SK-N-SH (cell line): ENCODE measurements around the gene MAN2A1. TPM values are rescaled to one million over a fixed set of nuclear protein-coding genes. Genes with fewer than 3 reads are reported as not detected.

Experiments used
- CTCF ChIA-PET: fragments of 300-600, 350-600 bp; formaldehyde crosslinking; extraction: SDS; loops from one replicate; lab custom pipeline; 2021; lab: Yijun Ruan, JAX
- POLR2A ChIA-PET: fragments of 350-600 bp; sonication (Branson Sonifier 250); formaldehyde crosslinking; extraction: SDS; loops from one replicate; lab custom pipeline; 2020; ENCODE audit warnings: antibody characterized with exemption, inconsistent platforms; lab: Yijun Ruan, JAX
- DNase-seq: peaks from one replicate; pipeline ENCODE4 v3.0.0; 2012
- H2AFZ ChIP-seq: fragments of 200-600 bp; sonication (generic); 2 replicates; pipeline ENCODE4 v1.8.1; 2016; ENCODE audit warnings: antibody characterized with exemption, mild to moderate bottlenecking, low read depth
- H3F3A ChIP-seq: fragments of 200-600 bp; sonication (generic); replicated peaks from 2 replicates; pipeline ENCODE3; 2016; ENCODE audit warnings: antibody characterized with exemption, mild to moderate bottlenecking; ENCODE audit not compliant: insufficient read depth
- H3K27ac ChIP-seq, 2 experiments: fragments of 200-500 bp in 1 of 2; fragments of 200-600 bp in 1 of 2; sonication (Bioruptor generic) in 1 of 2; sonication (generic), shearing (Covaris generic) in 1 of 2; 2 replicates each; pipeline versions ENCODE4 v1.5.1 to v1.6.1; 2014 to 2016; ENCODE audit warnings: low read depth in 2 of 2, inconsistent platforms in 1 of 2, low read length in 1 of 2, mild to moderate bottlenecking in 1 of 2, mixed read lengths in 1 of 2
- H3K27me3 ChIP-seq: fragments of 200-600 bp; sonication (generic), shearing (Covaris generic); 2 replicates; pipeline ENCODE4 v1.6.1; 2016; ENCODE audit warnings: mixed run types; ENCODE audit not compliant: insufficient read depth
- H3K36me3 ChIP-seq, 2 experiments: fragments of 200-500 bp in 1 of 2; fragments of 200-600 bp in 1 of 2; sonication (Bioruptor generic) in 1 of 2; sonication (generic) in 1 of 2; replicated peaks in 1 of 2; 2 replicates each; pipeline versions ENCODE3 to v1.5.1; 2014 to 2016; ENCODE audit warnings: low read length in 1 of 2, mild to moderate bottlenecking in 1 of 2; ENCODE audit not compliant: insufficient read depth in 2 of 2, control insufficient read depth in 1 of 2
- H3K4me1 ChIP-seq, 2 experiments: fragments of 200-500 bp in 1 of 2; fragments of 200-600 bp in 1 of 2; sonication (Bioruptor generic) in 1 of 2; sonication (generic), shearing (Covaris generic) in 1 of 2; 2 replicates each; pipeline versions ENCODE4 v1.5.1 to v1.6.1; 2014 to 2016; ENCODE audit warnings: low read depth in 1 of 2, low read length in 1 of 2, mixed run types in 1 of 2; ENCODE audit not compliant: insufficient read depth in 2 of 2, control insufficient read depth in 1 of 2
- H3K4me2 ChIP-seq: fragments of 200-600 bp; sonication (generic), shearing (Covaris generic); 2 replicates; pipeline ENCODE4 v1.6.1; 2017; ENCODE audit warnings: mixed run types
- H3K4me3 ChIP-seq, 2 experiments: fragments of 200-500 bp in 1 of 2; fragments of 200-600 bp in 1 of 2; sonication (Bioruptor generic) in 1 of 2; sonication (generic), shearing (Covaris generic) in 1 of 2; 2 replicates each; pipeline versions ENCODE4 v1.5.1 to v1.8.1; 2014 to 2016; ENCODE audit warnings: low read depth in 2 of 2, inconsistent platforms in 1 of 2, low read length in 1 of 2, mild to moderate bottlenecking in 1 of 2, mixed read lengths in 1 of 2, moderate library complexity in 1 of 2
- H3K79me2 ChIP-seq: fragments of 200-600 bp; sonication (generic); 2 replicates; pipeline ENCODE4 v1.8.1; 2017; ENCODE audit warnings: mild to moderate bottlenecking; ENCODE audit not compliant: insufficient read depth
- H3K9ac ChIP-seq: fragments of 200-600 bp; sonication (generic); 2 replicates; pipeline ENCODE4 v1.6.1; 2017; ENCODE audit warnings: mixed run types
- H3K9me2 ChIP-seq: fragments of 200-600 bp; sonication (generic); 2 replicates; pipeline ENCODE4 v1.6.1; 2017; ENCODE audit warnings: mixed run types
- H3K9me3 ChIP-seq: fragments of 200-600 bp; sonication (generic); 2 replicates; pipeline ENCODE4 v1.6.1; 2017; ENCODE audit warnings: mixed run types, mild to moderate bottlenecking, moderate library complexity
- H4K20me1 ChIP-seq: fragments of 200-600 bp; sonication (generic); 2 replicates; pipeline ENCODE4 v1.6.1; 2017; ENCODE audit warnings: mild to moderate bottlenecking, mixed run types; ENCODE audit not compliant: insufficient read depth
- CHD2 ChIP-seq: fragments of 150-350 bp; IDR thresholded peaks from 2 replicates; pipeline ENCODE4 v1.6.1; 2018; ENCODE audit warnings: low read length; ENCODE audit not compliant: partially characterized antibody
- EP300 ChIP-seq, 2 experiments: IDR thresholded peaks; 2 replicates each; pipeline versions ENCODE4 v1.4.0 to v1.6.1; 2012; ENCODE audit warnings: borderline replicate concordance in 1 of 2, low read depth in 1 of 2, low read length in 1 of 2
- GABPA ChIP-seq: IDR thresholded peaks from 2 replicates; pipeline ENCODE4 v1.4.0; 2012; ENCODE audit warnings: low read depth, mild to moderate bottlenecking
- GATA2 ChIP-seq: sonication (generic); formaldehyde crosslinking; IDR thresholded peaks from 2 replicates; pipeline ENCODE4 v1.5.0; 2020; ENCODE audit warnings: mild to moderate bottlenecking, missing genetic modification reagents
- MAX ChIP-seq: IDR thresholded peaks from 2 replicates; pipeline ENCODE4 v1.4.0; 2012; ENCODE audit warnings: low read depth
- MEF2A ChIP-seq: IDR thresholded peaks from 2 replicates; pipeline ENCODE4 v1.4.0; 2012; ENCODE audit warnings: low read depth, borderline replicate concordance
- MXI1 ChIP-seq: IDR thresholded peaks from 2 replicates; pipeline ENCODE4 v1.6.1; 2012; ENCODE audit warnings: mild to moderate bottlenecking, low read depth, low read length, improper control_type of control experiment
- NFIC ChIP-seq: IDR thresholded peaks from 2 replicates; pipeline ENCODE4 v1.4.0; 2012; ENCODE audit warnings: borderline replicate concordance
- NRF1 ChIP-seq: IDR thresholded peaks from 2 replicates; pipeline ENCODE4 v1.6.1; 2012; ENCODE audit warnings: low read depth, mild to moderate bottlenecking, low read length
- POLR2AphosphoS5 ChIP-seq: IDR thresholded peaks from 2 replicates; pipeline ENCODE4 v1.6.1; 2012; ENCODE audit warnings: low read depth, low read length
- REST ChIP-seq: IDR thresholded peaks from 2 replicates; pipeline ENCODE4 v1.6.1; 2012; ENCODE audit warnings: mild to moderate bottlenecking, low read depth, low read length, moderate library complexity
- RFX5 ChIP-seq: IDR thresholded peaks from 2 replicates; pipeline ENCODE4 v1.6.1; 2012; ENCODE audit warnings: mild to moderate bottlenecking, improper control_type of control experiment, low read length
- RXRA ChIP-seq: IDR thresholded peaks from 2 replicates; pipeline ENCODE4 v1.4.0; 2012; ENCODE audit warnings: low read depth, mild to moderate bottlenecking, borderline replicate concordance
- SIN3A ChIP-seq: IDR thresholded peaks from 2 replicates; pipeline ENCODE4 v1.6.1; 2012; ENCODE audit warnings: low read depth, mild to moderate bottlenecking, low read length, moderate library complexity, borderline replicate concordance
- TEAD4 ChIP-seq: IDR thresholded peaks from 2 replicates; pipeline ENCODE4 v1.4.0; 2012; ENCODE audit warnings: mild to moderate bottlenecking, borderline replicate concordance; ENCODE audit not compliant: insufficient read depth
- USF1 ChIP-seq: IDR thresholded peaks from 2 replicates; pipeline ENCODE4 v1.4.0; 2012; ENCODE audit warnings: low read depth, borderline replicate concordance
- YY1 ChIP-seq: IDR thresholded peaks from 2 replicates; pipeline ENCODE4 v1.4.0; 2012; ENCODE audit warnings: low read depth, mild to moderate bottlenecking
- WGBS: methylation state at CpG from one replicate; pipeline ENCODE4 v1.1.6; 2017; ENCODE audit warnings: low lambda C conversion rate; 5-methylcytosine and 5-hydroxymethylcytosine counted together
- polyA plus RNA-seq, 3 experiments: library from polyadenylated mRNA; depleted of rRNA; stranded (reverse); fragments of >200 nt; gene quantifications; 2 replicates each; pipeline ENCODE4 v1.2.3, GENCODE V29; 2012
- TF ChIP-seq, protein P1 (sequence below): IDR thresholded peaks from 2 replicates; pipeline ENCODE4; 2012

The MAN2A1 gene
- polyA plus RNA-seq, 1 of the 3 experiments (the other 2 are of a cell fraction): 19.7 TPM

GRCh38 chr5:109769597-109770291 lies 80.0 kb downstream of the MAN2A1 start:
- H3K9ac ChIP-seq: no peak overlapping the region
- no peak overlapping the region for H3K27ac ChIP-seq
- H3K36me3 ChIP-seq: peaks cover 32 to 46% of the 10 kb centered on the region in 2 experiments
- no peaks in the 10 kb centered on the region for H4K20me1 ChIP-seq
- no peaks in the 10 kb centered on the region for H3F3A ChIP-seq
- no peak overlapping the region for H3K4me2 ChIP-seq
- H3K9me3 ChIP-seq: no peaks in the 10 kb centered on the region
- no peaks in the 10 kb centered on the region for H3K79me2 ChIP-seq
- no peak for TF ChIP-seq USF1
- TF ChIP-seq, protein P1, sequence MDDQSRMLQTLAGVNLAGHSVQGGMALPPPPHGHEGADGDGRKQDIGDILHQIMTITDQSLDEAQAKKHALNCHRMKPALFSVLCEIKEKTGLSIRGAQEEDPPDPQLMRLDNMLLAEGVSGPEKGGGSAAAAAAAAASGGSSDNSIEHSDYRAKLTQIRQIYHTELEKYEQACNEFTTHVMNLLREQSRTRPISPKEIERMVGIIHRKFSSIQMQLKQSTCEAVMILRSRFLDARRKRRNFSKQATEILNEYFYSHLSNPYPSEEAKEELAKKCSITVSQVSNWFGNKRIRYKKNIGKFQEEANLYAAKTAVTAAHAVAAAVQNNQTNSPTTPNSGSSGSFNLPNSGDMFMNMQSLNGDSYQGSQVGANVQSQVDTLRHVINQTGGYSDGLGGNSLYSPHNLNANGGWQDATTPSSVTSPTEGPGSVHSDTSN: no peak
- no peak for TF ChIP-seq EP300 (IDR thresholded peaks at IDR 0.05; ENCODE audit: borderline replicate concordance in 1 of 2, low read depth in 1 of 2, low read length in 1 of 2)
- no peak overlapping the region for H2AFZ ChIP-seq
- DNase-seq: no peak
- ChIA-PET CTCF (no interaction called here), POLR2A (no interaction called here)
- no peaks in the 10 kb centered on the region; a peak in 1 of 4 replicates for H3K4me1 ChIP-seq
- no peaks in the 10 kb centered on the region for H3K27me3 ChIP-seq
- H3K4me3 ChIP-seq: no peak overlapping the region
- H3K9me2 ChIP-seq: no peaks in the 10 kb centered on the region
- 85% methylated on average over 7 of the region's 7 CpGs for WGBS

DNA sequence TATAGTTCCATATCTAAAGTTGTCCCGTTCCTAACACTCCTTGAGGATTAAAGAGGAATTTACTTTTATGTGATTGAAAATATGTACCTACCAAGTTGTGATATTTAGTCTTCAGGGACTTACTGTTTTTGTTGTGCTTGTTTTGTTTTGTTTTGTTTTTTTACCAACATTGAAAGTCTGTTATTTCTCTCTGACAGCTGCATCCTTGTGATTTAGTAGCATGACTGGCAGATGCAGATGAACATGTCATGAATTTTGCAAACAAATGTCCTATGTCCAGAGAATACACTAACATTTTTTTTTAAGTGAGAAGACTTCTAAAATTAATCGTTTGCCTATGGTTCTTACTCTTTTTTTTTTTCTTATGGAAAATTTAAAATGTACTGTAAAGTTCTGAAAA lies 85.4 kb downstream of the MAN2A1 start:
- peaks cover 24 to 38% of the 10 kb centered on the region in 2 experiments for H3K36me3 ChIP-seq
- H3F3A ChIP-seq: no peaks in the 10 kb centered on the region
- no peak for DNase-seq
- H4K20me1 ChIP-seq: no peaks in the 10 kb centered on the region
- no peak overlapping the region for H3K27ac ChIP-seq
- no peak overlapping the region for H2AFZ ChIP-seq
- ChIA-PET CTCF (no interaction called here), POLR2A (no interaction called here)
- no peaks in the 10 kb centered on the region for H3K27me3 ChIP-seq
- no peak overlapping the region for H3K9ac ChIP-seq
- no peak overlapping the region for H3K4me2 ChIP-seq
- H3K79me2 ChIP-seq: 0 out of 2 replicates have a peak, but pooled peaks cover 4% of the 10 kb centered on the region
- TF ChIP-seq CHD2 (no peak), YY1 (no peak), TEAD4 (no peak), SIN3A (no peak), USF1 (no peak), EP300 (IDR thresholded peaks at IDR 0.05; ENCODE audit: borderline replicate concordance in 1 of 2, low read depth in 1 of 2, low read length in 1 of 2) (no peak), POLR2AphosphoS5 (no peak), RXRA (no peak), GATA2 (CRISPR knock-in tag) (no peak), MAX (no peak), GABPA (no peak), RFX5 (no peak), MXI1 (no peak), REST (no peak), NFIC (no peak), NRF1 (no peak), MEF2A (no peak)
- TF ChIP-seq, protein P1: no peak
- no peaks in the 10 kb centered on the region for H3K9me3 ChIP-seq
- H3K4me1 ChIP-seq: peaks cover 0 to 8% of the 10 kb centered on the region in 2 experiments; a peak in 2 of 4 replicates
- H3K4me3 ChIP-seq: no peak overlapping the region
- WGBS: 94% methylated on average over 2 of the region's 2 CpGs
- H3K9me2 ChIP-seq: no peaks in the 10 kb centered on the region
